Transverse colon (tissue), 4 donors: ENCODE measurements around the gene C2orf49. TPM values are rescaled to one million over a fixed set of nuclear protein-coding genes. Genes with fewer than 3 reads are reported as not detected.
A peak's percentile ranks its signal among the peaks of the same experiment; 100 is the strongest.

Source experiments
- DNase-seq: peaks from one replicate; pipeline ENCODE4 v3.0.0-alpha.2; 2019
- H3K27ac ChIP-seq, 4 donors: fragments of 200-600 bp; sonication (generic); 2 replicates each; pipeline ENCODE4 v1.5.1; 2016 to 2018; ENCODE audit warnings: inconsistent platforms in 4 of 4
- H3K27me3 ChIP-seq: fragments of 200-600 bp; sonication (generic); 2 replicates; pipeline ENCODE4 v1.5.1; 2017; ENCODE audit warnings: inconsistent platforms
- H3K36me3 ChIP-seq, 4 donors: fragments of 200-600 bp; sonication (generic); 2 replicates each; pipeline ENCODE4 v1.5.1; 2017 to 2019; ENCODE audit warnings: inconsistent platforms in 4 of 4
- H3K4me1 ChIP-seq, 4 donors: fragments of 200-600 bp; sonication (generic); 2 replicates each; pipeline ENCODE4 v1.5.1; 2017 to 2020; ENCODE audit warnings: inconsistent platforms in 4 of 4
- H3K4me3 ChIP-seq, 4 donors: fragments of 200-600 bp; sonication (generic); 1 replicate in 1 of 4; 2 replicates in 3 of 4; pipeline versions ENCODE4 v1.5.1 to v1.6.1; 2017 to 2019; ENCODE audit warnings: inconsistent platforms in 4 of 4
- H3K9me3 ChIP-seq, 2 donors: fragments of 200-600 bp; sonication (generic); 2 replicates each; pipeline ENCODE4 v1.5.1; 2017 to 2019; ENCODE audit warnings: inconsistent platforms in 2 of 2
- CTCF ChIP-seq, 5 experiments: fragments of 200-600 bp in 3 of 5; fragments of 450-650 bp in 2 of 5; sonication (generic) in 3 of 5; IDR thresholded peaks; 1 replicate in 2 of 5; 2 replicates in 3 of 5; pipeline ENCODE4 v1.5.1; 2016 to 2017; ENCODE audit warnings: antibody characterized with exemption in 5 of 5, inconsistent platforms in 3 of 5, mild to moderate bottlenecking in 2 of 5, moderate library complexity in 1 of 5
- EP300 ChIP-seq: sonication (generic); formaldehyde crosslinking; IDR thresholded peaks from one replicate; pipeline ENCODE4 v1.6.1; 2017; ENCODE audit warnings: antibody characterized with exemption, low read depth
- POLR2A ChIP-seq: fragments of 450-650 bp; IDR thresholded peaks from one replicate; pipeline ENCODE4 v1.6.1; 2016; ENCODE audit warnings: antibody characterized with exemption, mild to moderate bottlenecking, moderate library complexity
- POLR2AphosphoS5 ChIP-seq, 3 donors: sonication (generic); formaldehyde crosslinking; IDR thresholded peaks; one replicate each; pipeline ENCODE4 v1.6.1; 2016; ENCODE audit warnings: antibody characterized with exemption in 3 of 3
- WGBS, 2 donors: methylation state at CpG; one replicate each; pipeline ENCODE4 v1.1.5; 2018; ENCODE audit warnings: low coverage in 1 of 2; 5-methylcytosine and 5-hydroxymethylcytosine counted together
- in situ Hi-C, 4 donors: fragments of 200-750 bp; cut with MboI; loops; one replicate each; pipeline versions ENCODE4 v1.15.0 to v1.15.1; 2017; ENCODE audit warnings: low sequenced_read_pairs in 3 of 4, low pct_ligation_motif_present in 1 of 4, low pct_unique_long_range_greater_than_20kb in 1 of 4
- intact Hi-C: fragments of 100-400 bp; cut with DNase I; formaldehyde crosslinking; loops from one replicate; pipeline ENCODE4 v1.15.1; 2023; ENCODE audit warnings: low total_unique reads
- total RNA-seq, 4 donors: library from RNA; depleted of rRNA; stranded (reverse); fragments of >200 nt; gene quantifications; one replicate each; pipeline ENCODE4 v1.1.0, GENCODE V29; 2016

Gene C2orf49
- total RNA-seq, 4 donors from 2014 or later, result 1.8 to 17.6 (median 14.5) TPM

GRCh38 chr2:105376010-105376409 is 38.7 kb downstream of the C2orf49 start:
- TF ChIP-seq CTCF (IDR thresholded peaks at IDR 0.05), result no peak
- TF ChIP-seq POLR2AphosphoS5 (IDR thresholded peaks at IDR 0.05), result no peak
- no peak for TF ChIP-seq POLR2A
- no peak for TF ChIP-seq EP300
- DNase-seq, result no peak
- intact Hi-C loops (no loop called here), in situ Hi-C loops (loop anchor here in 1 of 4 donors (10.0 kb wide), 1 partner anchor 149 kb away; no protein-coding TSS in a partner anchor)
- Histone ChIP-seq H3K27me3 (no peaks in the 10 kb centered on the region), H3K27ac (peak overlapping the region; percentile 52 to 75 (median 58)), H3K36me3 (no peaks in the 10 kb centered on the region), H3K9me3 (no peaks in the 10 kb centered on the region), H3K4me3 (no peak overlapping the region), H3K4me1 (peaks cover 11 to 31% (median 24%) of the 10 kb centered on the region in 4 donors)
- WGBS, 2 donors, result 86 to 92% methylated on average over 2 to 11 of the region's 11 CpGs

GRCh38 chr2:105376789-105377240 is 39.5 kb downstream of the C2orf49 start:
- intact Hi-C loops, result no loop called here
- Histone ChIP-seq H3K4me1 (peaks cover 11 to 34% (median 26%) of the 10 kb centered on the region in 4 donors), H3K36me3 (no peaks in the 10 kb centered on the region), H3K4me3 (no peak overlapping the region), H3K27ac (peak overlapping the region; percentile 52 to 75 (median 58)), H3K9me3 (no peaks in the 10 kb centered on the region), H3K27me3 (no peaks in the 10 kb centered on the region)
- WGBS, 2 donors, result 81% methylated on average over 5 of the region's 5 CpGs; no CpG with 5 or more reads in 1 of the 2 donors
- in situ Hi-C loops, result loop anchor here in 1 of 4 donors (10.0 kb wide), 1 partner anchor 148 kb away; no protein-coding TSS in a partner anchor
- no peak for TF ChIP-seq CTCF (IDR thresholded peaks at IDR 0.05)
- no peak for TF ChIP-seq POLR2A
- TF ChIP-seq EP300, result no peak
- TF ChIP-seq POLR2AphosphoS5 (IDR thresholded peaks at IDR 0.05), result no peak
- no peak for DNase-seq

- H3K9me3 ChIP-seq, result no peaks in the 10 kb centered on the region
- H3K4me3 ChIP-seq, result no peak overlapping the region
- intact Hi-C loops, result no loop called here
- peak overlapping the region in 3 of 4 donors; percentile 18 to 61 (median 55) for H3K27ac ChIP-seq
- peaks cover 11 to 34% (median 26%) of the 10 kb centered on the region in 4 donors for H3K4me1 ChIP-seq
- in situ Hi-C loops, result loop anchor here in 1 of 4 donors (10.0 kb wide), 1 partner anchor 147 kb away; no protein-coding TSS in a partner anchor
- no peaks in the 10 kb centered on the region for H3K27me3 ChIP-seq
- H3K36me3 ChIP-seq, result no peaks in the 10 kb centered on the region
- TF ChIP-seq POLR2A (no peak), POLR2AphosphoS5 (IDR thresholded peaks at IDR 0.05) (no peak)
- no peak for DNase-seq
- WGBS, 2 donors, result 92% methylated on average over 3 of the region's 3 CpGs; no CpG with 5 or more reads in 1 of the 2 donors
Measured at GRCh38 chr2:105377871-105378270, 40.5 kb downstream of the C2orf49 start.

GRCh38 chr2:105378276-105378840 is 41.0 kb downstream of the C2orf49 start:
- no peaks in the 10 kb centered on the region for H3K36me3 ChIP-seq
- TF ChIP-seq POLR2AphosphoS5 (IDR thresholded peaks at IDR 0.05) (no peak), POLR2A (no peak), CTCF (IDR thresholded peaks at IDR 0.05) (no peak), EP300 (no peak)
- in situ Hi-C loops, result loop anchor here in 1 of 4 donors (10.0 kb wide), 1 partner anchor 146 kb away; no protein-coding TSS in a partner anchor
- peaks cover 10 to 30% (median 26%) of the 10 kb centered on the region in 4 donors for H3K4me1 ChIP-seq
- H3K9me3 ChIP-seq, result no peaks in the 10 kb centered on the region
- WGBS, 2 donors, result 67 to 87% methylated on average over 4 to 12 of the region's 12 CpGs
- intact Hi-C loops, result no loop called here
- no peaks in the 10 kb centered on the region for H3K27me3 ChIP-seq
- no peak for DNase-seq
- H3K4me3 ChIP-seq, result no peak overlapping the region
- peak overlapping the region in 3 of 4 donors; percentile 61 to 76 (median 74) for H3K27ac ChIP-seq
